ENCODE measurements around the gene PERP. TPM values are rescaled to one million over a fixed set of nuclear protein-coding genes. Genes with fewer than 3 reads are reported as not detected.
A peak's percentile ranks its signal among the peaks of the same experiment; 100 is the strongest.

PERP gene
- total and polyA plus RNA-seq, 4 donors, result 14.7 to 57.8 (median 30.3) TPM

GRCh38 chr6:138105880-138106664, 1.1 kb downstream of the PERP start:
- no peaks in the 10 kb centered on the region for H3K36me3 ChIP-seq (ENCODE audit: control insufficient read depth in 4 of 4, insufficient read depth in 3 of 4, low read depth in 1 of 4, low read length in 3 of 4)
- 12% methylated on average over 10 of the region's 10 CpGs for WGBS
- peak overlapping the region; percentile 95 for H3K27ac ChIP-seq (ENCODE audit: low read depth in 1 of 2, low read length in 2 of 2)
- H3K27me3 ChIP-seq (ENCODE audit: control insufficient read depth in 4 of 4, insufficient read depth in 4 of 4, low read length in 3 of 4), result no peaks in the 10 kb centered on the region
- DNase-seq (ENCODE audit: low spot score), result no peak
- peaks cover 0 to 24% (median 10%) of the 10 kb centered on the region in 4 donors for H3K4me1 ChIP-seq (ENCODE audit: control insufficient read depth in 4 of 4, insufficient read depth in 4 of 4, low read length in 3 of 4)
- H3K9ac ChIP-seq (ENCODE audit: low read depth in 1 of 2, low read length in 2 of 2), result peak overlapping the region; percentile 84 to 98
- no peaks in the 10 kb centered on the region for H3K9me3 ChIP-seq (ENCODE audit: control insufficient read depth in 4 of 4, low read length in 3 of 4)
- TF ChIP-seq NR2F2 (IDR thresholded peaks at IDR 0.05) (no peak), EGR1 (IDR thresholded peaks at IDR 0.05; ENCODE audit: low read depth in 2 of 2) (peak in 1 of 2 donors; percentile 27), SP1 (IDR thresholded peaks at IDR 0.05) (no peak), FOXA1 (IDR thresholded peaks at IDR 0.05) (no peak), REST (IDR thresholded peaks at IDR 0.05) (peak; percentile 40), HNF4G (IDR thresholded peaks at IDR 0.05) (no peak), MAX (IDR thresholded peaks at IDR 0.05) (peak; percentile 56), RAD21 (IDR thresholded peaks at IDR 0.05) (no peak), FOXA2 (IDR thresholded peaks at IDR 0.05) (peak; percentile 23), TAF1 (conservative IDR thresholded peaks at IDR 0.05) (no peak), RXRA (IDR thresholded peaks at IDR 0.05) (peak in 1 of 2 donors; percentile 6), GABPA (IDR thresholded peaks at IDR 0.05 in 1 of 2, conservative IDR thresholded peaks at IDR 0.05 in 1 of 2) (peak; percentile 61 to 75), ATF3 (IDR thresholded peaks at IDR 0.05) (no peak), YY1 (IDR thresholded peaks at IDR 0.05) (peak; percentile 31), JUND (IDR thresholded peaks at IDR 0.05) (no peak), ZBTB33 (IDR thresholded peaks at IDR 0.05) (peak; percentile 8), HNF4A (conservative IDR thresholded peaks at IDR 0.05) (no peak)
- TF ChIP-seq, protein P1, sequence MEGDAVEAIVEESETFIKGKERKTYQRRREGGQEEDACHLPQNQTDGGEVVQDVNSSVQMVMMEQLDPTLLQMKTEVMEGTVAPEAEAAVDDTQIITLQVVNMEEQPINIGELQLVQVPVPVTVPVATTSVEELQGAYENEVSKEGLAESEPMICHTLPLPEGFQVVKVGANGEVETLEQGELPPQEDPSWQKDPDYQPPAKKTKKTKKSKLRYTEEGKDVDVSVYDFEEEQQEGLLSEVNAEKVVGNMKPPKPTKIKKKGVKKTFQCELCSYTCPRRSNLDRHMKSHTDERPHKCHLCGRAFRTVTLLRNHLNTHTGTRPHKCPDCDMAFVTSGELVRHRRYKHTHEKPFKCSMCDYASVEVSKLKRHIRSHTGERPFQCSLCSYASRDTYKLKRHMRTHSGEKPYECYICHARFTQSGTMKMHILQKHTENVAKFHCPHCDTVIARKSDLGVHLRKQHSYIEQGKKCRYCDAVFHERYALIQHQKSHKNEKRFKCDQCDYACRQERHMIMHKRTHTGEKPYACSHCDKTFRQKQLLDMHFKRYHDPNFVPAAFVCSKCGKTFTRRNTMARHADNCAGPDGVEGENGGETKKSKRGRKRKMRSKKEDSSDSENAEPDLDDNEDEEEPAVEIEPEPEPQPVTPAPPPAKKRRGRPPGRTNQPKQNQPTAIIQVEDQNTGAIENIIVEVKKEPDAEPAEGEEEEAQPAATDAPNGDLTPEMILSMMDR (IDR thresholded peaks at IDR 0.05; ENCODE audit: low read depth, low read length, missing input control), result no peak
- peak overlapping the region; percentile 19 to 79 (median 75) for H3K4me3 ChIP-seq (ENCODE audit: low read depth in 1 of 3, low read length in 3 of 3)
